KBM-7 (cell line): ENCODE results near the gene FLOT1.

Experiments used
- DNase-seq: peaks from one replicate; pipeline ENCODE4 v3.0.0-alpha.2; 2015
- in situ Hi-C: fragments of 300-500 bp; cut with MboI; formaldehyde crosslinking; loops from 2 replicates; pipeline ENCODE4 v1.14.3; 2020; ENCODE audit warnings: low sequenced_read_pairs, low pct_unique_long_range_greater_than_20kb, mixed read lengths

Gene FLOT1

GRCh38 chr6:30749554-30750378 is 7.3 kb upstream of the FLOT1 start:
- in situ Hi-C loops, result no loop called here

DNA sequence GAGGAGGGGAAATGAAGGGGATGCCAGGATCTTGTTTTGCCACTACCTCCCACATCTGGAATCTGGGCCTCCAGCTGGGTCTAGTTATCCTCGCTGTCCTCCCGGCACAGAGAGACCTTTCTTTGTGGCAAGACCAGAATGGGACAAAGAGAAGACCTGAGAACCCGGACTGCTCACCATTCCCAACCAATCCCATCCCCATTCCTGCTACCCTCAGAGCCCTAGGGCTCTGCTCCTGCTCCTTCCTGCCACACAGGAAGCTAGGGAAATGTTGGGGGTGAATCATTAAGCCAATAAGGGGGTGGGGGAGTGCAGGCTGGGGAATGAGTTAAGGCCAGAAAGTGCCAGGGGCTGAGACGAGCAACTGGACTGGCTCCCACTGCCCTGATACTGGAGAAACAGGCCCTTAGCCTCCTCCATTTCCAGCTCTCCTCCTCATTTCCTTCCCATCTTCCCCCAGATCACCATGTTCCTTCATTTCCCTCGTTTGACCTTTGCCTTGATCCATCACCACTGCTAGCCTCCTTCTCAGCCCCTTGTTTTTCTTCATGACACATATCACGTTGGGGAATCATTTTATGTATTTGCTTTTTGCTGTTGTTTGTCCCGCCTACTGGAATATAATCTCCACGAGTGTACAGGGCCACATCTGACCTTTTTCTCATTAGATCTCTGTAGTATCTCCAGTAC is 6.5 kb upstream of the FLOT1 start:
- DNase-seq, result no peak

More at GRCh38 chr6:30749554-30750378, 7.3 kb upstream of the FLOT1 start:
- DNase-seq, result no peak

DNA sequence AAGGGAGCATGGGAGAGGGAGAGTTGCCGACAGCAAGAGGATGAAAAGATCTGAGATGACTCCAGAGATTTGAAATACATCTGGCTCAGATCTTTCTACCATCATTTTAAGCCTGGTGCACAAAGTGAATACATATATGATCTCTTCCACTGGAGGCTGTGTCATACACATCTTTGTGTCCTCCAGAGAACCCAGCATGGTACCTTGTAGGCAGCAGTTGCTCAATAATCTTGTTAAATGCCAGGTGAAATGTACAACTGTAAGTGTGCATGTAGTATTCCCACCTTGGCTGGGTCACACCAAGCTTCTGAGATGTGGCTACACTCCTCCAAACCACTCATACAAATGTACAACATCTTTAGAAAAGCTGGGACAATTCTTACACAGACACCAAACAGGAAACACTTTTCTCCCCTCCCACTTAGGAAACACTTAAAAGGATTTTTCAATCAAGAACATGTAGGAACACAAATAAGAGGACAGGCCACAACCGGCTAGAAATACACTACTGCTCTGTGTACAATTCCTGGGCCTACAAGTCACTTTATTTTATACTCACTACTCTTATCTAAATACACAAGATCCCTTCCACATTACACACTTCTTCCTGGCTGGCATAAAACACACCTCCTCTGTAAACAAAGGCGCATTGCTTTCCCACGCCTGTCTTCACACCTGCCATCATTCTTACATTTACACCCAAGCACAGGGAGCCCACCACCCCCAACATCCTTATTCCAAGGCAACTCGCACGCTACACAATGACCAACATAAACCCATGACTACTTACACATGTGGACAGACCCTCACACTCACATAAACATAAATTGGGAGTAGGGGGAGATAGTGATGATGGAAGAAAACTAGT is 5.6 kb upstream of the FLOT1 start:
- DNase-seq, result no peak
- in situ Hi-C loops, result no loop called here

More for the DNA sequence above, 6.5 kb upstream of the FLOT1 start:
- in situ Hi-C loops, result no loop called here

DNA sequence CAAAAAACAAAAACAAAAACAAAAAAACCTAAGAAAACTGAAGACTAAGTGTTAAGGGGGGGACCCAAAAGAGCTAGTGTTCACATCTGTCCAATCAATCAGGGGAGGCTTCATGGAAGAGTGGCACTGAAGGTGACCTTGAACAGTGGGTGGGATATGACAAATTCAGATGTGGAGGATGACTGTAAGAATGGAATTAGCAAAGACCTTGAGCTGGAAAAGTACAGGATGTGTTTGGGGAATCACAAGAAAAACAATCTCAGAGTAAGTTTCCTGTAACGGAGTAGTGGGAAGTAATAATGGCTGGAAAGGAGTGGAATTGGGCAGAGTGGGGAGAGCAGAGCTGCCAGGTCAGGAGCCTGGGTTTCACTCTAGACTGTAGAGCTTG is 4.8 kb upstream of the FLOT1 start:
- in situ Hi-C loops, result no loop called here
- DNase-seq, result no peak

- DNase-seq, result peak; percentile 72
- in situ Hi-C loops, result no loop called here
Measured at GRCh38 chr6:30744054-30744805, 1.7 kb upstream of the FLOT1 start, which contains the start of gene IER3. Gene IER3 (minus strand): TSS chr6:30744547. CDS start chr6:30744518, 29 bp downstream.

GRCh38 chr6:30743099-30744053 is 889 bp upstream of the FLOT1 start:
- DNase-seq, result no peak
- in situ Hi-C loops, result no loop called here

- in situ Hi-C loops, result no loop called here
Measured at GRCh38 chr6:30741789-30742315, 635 bp downstream of the FLOT1 start.

DNA sequence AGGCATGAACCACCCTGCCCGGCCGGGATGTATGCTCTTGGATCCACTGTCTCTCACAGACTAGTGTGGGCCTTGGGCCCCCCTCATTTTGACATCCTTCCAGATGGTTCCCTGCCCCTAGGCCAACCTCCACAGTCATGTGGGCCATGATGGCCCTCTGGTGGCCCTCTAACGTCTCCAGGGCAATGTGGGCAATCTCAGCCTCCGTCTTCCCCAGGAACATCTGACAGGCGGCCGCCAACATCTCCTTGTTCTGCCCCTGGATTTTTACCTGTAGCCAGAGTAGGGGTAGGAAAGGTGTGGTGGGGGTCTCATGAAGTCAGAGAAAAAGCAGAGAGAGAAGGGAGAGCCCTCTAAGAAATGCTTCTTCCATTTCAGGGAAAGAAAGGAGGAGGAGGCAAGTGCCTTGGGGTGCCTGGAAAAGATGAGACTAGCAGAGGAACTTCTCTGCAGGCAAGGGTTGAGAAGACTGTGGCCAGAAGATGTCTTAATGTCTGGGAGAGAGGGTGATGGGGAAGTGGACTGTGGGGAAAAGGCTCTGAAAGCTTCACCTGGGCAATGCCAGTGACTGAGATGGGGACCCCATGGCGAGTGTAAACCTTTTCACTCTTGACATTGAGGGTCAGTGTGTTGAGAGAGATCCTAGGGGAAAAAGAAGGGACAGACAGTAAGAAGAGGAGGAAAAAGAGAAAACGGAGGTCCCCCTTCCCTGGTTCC is 1.3 kb downstream of the FLOT1 start:
- in situ Hi-C loops, result no loop called here

More at GRCh38 chr6:30741789-30742315, 635 bp downstream of the FLOT1 start:
- DNase-seq, result no peak

GRCh38 chr6:30740540-30740870 is 2.0 kb downstream of the FLOT1 start:
- no peak for DNase-seq
- in situ Hi-C loops, result no loop called here

More for the DNA sequence above, 1.3 kb downstream of the FLOT1 start:
- DNase-seq, result no peak

DNA sequence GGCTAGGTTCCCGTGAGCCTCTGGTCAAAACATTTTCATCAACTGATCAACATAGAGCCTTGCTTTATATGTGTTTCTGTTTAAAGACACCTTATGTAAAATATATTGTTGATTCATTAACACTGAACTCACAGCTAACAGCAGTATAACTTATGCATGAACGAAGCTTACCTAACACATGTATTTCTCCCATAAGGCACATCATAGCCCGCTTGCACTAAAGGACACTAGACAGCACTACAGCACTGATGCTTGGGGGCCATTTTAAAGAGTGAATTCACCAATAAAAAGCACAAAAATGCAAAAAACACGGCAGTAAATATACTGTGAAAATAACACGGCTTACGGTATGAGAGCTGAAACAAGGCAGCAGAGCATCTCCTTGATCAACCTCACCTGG is 4.0 kb downstream of the FLOT1 start:
- no peak for DNase-seq
- in situ Hi-C loops, result no loop called here

- no peak for DNase-seq
- in situ Hi-C loops, result no loop called here
Measured at GRCh38 chr6:30735668-30736314, 6.7 kb downstream of the FLOT1 start.

DNA sequence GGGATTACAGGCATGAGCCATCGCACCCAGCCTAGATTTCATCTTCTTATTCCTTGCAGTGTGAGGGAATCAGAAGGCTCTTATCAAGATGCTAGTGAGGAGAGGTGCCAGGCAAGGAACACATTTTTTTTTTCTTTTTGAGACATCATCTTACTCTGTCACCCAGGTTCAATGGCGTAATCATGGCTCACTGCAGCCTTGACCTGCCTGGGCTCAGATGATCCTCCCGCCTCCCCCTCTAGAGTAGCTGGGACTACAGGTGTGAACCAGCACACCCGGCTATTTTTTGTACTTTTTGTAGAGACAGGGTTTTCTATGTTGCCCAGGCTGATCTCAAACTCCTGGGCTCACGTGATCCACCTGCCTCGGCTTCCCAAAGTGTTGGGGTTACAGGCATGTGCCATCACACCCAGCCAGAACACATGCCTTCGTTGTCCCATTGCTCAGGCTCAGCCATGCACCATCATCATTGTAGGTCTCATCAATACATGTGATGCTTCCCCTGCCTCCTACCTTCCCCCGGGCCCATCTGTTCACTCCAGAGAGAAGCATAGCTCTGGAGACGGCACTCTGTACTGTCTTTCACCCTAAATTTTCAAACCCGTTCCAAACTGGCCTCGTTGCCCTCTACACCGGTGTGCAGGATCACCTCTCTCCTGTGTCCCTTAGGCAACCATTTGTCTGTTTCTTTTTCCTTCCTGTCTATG is 10.1 kb downstream of the FLOT1 start:
- DNase-seq, result no peak
- in situ Hi-C loops, result no loop called here

- in situ Hi-C loops, result no loop called here
- DNase-seq, result peak; percentile 92
Measured at GRCh38 chr6:30730601-30731435, 11.7 kb downstream of the FLOT1 start.

- in situ Hi-C loops, result loop anchor here (10.0 kb wide), 1 partner anchor 53 kb away; the partner anchor contains the start of gene DHX16
- DNase-seq, result no peak
Measured at GRCh38 chr6:30727920-30728553, 14.4 kb downstream of the FLOT1 start.
